GM12872 (cell line): ENCODE results near the gene GDF10.

Experiments
- CTCF ChIP-seq: IDR thresholded peaks from 3 replicates; pipeline ENCODE4 v1.5.1; 2011; ENCODE audit warnings: low read depth, mild to moderate bottlenecking, low read length, moderate library complexity; ENCODE audit not compliant: insufficient read depth

GDF10 gene

DNA sequence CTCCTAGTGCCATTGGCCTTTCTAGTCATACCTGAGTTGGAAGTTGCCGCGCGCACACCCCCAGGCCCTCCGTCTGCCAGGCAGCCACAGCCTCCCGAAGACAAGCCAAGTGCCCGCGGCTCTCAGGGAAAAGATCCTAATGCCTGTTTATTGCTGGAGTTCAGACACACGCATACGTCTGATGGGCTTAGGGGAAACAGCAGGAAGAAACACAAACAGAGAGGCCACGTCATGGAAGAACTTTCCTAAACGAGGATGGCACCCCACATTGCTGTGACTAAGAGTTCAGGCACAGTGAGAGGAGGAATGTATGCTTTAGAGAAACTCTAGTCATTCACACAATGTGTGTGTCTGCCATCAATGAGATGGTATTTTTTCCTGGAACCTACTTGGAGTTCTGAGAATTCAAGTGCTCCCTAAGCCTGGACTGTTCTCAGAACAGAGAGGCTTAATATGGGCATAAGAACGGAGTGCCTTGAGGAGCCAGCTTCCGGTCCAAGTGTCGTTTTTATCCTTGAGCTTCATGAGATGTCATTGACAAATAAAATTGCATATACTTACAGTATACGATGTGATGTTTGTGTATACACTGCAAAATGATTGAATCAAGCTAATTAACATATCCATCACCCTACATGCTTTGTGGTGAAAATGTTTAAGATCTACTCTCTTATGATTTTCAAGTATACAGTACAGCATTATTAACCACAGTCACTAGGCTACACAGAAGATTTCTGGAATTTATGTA is 36.6 kb downstream of the GDF10 start:
- no peak for TF ChIP-seq CTCF

GRCh38 chr10:47337310-47337709 is 37.3 kb downstream of the GDF10 start:
- TF ChIP-seq CTCF = no peak

DNA sequence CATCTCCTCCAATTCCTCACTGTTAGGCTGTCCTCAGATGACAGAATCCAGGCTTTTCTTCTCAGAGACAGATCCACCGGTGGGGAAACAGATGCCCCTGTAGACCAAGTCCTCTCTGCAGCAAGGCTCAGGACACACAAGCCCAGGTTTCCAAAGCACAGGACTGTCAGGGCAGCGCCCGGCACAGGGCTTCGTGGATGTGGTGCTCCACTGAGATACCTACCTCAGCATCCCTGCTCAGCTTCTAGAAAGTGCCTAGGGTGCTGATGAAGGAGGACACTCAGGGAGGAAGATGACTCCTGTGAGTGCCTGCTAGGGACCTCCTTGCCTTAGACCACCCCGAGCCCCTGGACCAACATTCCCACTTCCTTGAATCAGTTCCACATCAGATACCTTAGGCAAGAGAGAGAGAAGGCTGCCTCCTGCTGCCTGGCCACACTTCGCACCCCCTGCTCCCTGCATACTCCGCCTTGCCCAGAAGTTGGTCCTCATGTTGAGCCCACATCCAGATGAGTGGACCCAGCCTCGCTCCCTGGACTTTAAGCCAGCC is 39.3 kb downstream of the GDF10 start:
- no peak for TF ChIP-seq CTCF

DNA sequence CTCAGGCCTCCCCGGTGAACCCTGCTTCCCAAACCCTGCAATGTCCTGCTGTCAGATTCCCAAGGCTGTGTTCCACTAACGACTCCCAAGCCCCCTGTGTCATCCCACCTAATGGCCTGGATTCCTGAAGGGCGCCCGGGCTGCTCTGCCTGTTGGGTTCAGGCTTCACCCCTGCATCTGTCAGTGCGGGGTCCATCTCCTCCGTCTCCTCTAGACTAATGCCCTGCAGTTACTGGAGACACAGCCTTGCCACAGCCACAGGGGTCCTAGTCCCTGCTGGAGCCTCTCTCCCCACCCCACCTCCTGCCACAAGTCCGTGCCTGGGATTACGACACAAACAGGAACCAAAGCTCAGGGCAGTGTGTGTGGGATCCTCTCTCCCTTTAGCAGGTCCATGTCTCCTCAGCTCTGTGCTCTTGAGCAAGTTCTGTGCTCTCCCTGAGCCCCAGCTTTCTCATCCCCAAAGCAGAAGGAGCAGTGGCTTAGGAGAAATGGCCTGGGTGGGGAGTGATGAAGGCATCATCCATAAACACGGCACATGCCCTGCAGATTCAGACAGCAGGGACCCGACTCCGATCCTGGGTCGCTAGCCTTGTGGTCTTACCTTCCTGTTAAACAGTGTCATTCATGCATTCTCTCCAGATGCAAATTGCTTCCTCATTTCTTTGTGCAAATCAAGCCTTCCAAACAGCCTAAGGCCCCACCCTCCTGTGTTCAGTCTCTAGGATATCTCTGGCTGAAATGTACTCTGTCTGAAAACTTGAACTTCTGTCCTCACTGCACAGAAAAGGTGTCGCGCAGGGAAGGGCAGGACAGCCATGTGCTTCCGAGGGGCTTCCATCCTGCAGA is 40.0 kb downstream of the GDF10 start:
- TF ChIP-seq CTCF = no peak

DNA sequence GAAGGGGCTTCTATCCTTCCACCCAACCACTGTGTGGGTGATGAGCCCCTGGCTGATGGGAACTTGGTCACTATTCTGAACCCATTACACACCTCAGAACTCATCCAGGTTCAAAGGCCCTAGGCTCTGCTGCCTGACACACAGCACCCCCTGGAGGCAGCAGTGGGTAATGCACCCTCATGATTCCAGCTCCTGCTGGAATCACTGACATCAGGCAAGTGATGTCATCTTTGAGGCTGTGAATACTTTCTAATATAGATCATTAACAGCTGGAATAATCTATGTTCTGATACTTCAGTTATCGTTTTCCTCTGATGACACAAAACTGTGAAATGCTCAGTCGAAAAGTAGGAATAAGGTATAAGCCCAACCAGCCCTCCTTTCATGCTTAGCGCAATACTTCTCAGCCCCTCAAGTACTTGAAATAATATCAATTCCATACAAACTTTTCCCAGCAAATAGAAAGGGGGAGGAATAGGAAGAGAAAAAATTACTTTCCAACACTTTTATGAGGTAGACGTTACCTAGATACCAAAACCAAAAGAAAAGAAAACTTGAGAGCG is 40.7 kb downstream of the GDF10 start:
- TF ChIP-seq CTCF = peak; percentile 98

DNA sequence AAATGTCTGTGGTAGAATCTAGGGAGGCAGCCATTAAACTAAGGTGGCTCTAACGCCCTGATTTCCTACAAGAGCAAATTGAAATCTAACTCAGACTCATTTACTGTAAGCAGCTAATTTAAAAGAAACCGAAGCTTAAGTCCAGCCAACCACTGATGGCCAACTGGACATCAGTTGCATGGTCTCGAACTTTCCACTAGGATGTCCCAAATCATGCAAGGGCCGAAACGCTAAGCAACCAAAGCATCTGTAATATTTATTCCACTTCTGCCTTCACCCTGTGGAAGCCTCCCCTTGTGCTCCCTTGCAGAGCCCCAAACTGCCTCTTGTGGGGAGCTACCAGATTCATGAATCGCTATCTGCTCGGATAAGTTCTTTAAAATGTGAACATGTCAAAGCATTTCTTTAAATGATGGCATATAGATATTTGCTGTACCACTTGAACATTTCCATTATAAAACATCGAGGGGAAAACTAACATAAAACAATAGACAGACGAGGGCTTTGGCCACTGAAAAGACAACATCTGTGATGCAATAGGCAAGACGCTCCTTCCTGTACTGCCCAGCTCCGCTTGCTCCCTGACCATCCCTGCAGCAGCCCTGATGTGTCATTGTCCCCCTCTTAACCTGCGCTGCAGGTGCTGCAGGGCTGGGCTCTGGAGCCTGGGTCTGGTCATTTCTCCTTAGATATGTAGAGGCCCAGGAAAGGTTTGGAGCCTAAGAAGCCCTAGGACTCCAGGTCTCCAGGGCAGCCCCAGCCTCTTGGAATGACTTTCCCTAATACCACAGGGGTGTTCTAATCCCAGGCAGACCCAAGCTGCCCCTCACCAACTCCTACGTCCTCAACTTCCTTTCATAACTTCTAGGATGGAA is 45.2 kb downstream of the GDF10 start:
- TF ChIP-seq CTCF = no peak
